Stimulated activated CD4-positive, alpha-beta T cell treated with anti-CD3 and anti-CD28 coated beads, Interleukin-4, amount 100 ng/mL, for 1 hour (primary cell): Measurements from ENCODE around the gene DPP6.

Source experiments
- DNase-seq: peaks from one replicate; pipeline ENCODE4 v3.0.0-alpha.2; 2020

DPP6 gene

GRCh38 chr7:154783281-154783909, 731.2 kb downstream of the DPP6 start:
- DNase-seq = no peak

- DNase-seq = no peak
These were observed 733.7 kb downstream of the DPP6 start for GRCh38 chr7:154785898-154786297.

- DNase-seq = no peak
These were observed 737.2 kb downstream of the DPP6 start for GRCh38 chr7:154789404-154789803.

- no peak for DNase-seq
These were observed 739.4 kb downstream of the DPP6 start for GRCh38 chr7:154791611-154792010.

GRCh38 chr7:154792436-154793055, 740.3 kb downstream of the DPP6 start:
- no peak for DNase-seq

- no peak for DNase-seq
These were observed 742.1 kb downstream of the DPP6 start for GRCh38 chr7:154794147-154794780.

GRCh38 chr7:154795014-154795413, 742.8 kb downstream of the DPP6 start:
- no peak for DNase-seq

GRCh38 chr7:154795437-154795836, 743.2 kb downstream of the DPP6 start:
- no peak for DNase-seq

GRCh38 chr7:154804449-154804848, 752.3 kb downstream of the DPP6 start:
- no peak for DNase-seq

GRCh38 chr7:154812027-154812426, 759.8 kb downstream of the DPP6 start:
- no peak for DNase-seq

- DNase-seq = no peak
These were observed 765.2 kb downstream of the DPP6 start for GRCh38 chr7:154817224-154817896.

- no peak for DNase-seq
These were observed 774.8 kb downstream of the DPP6 start for GRCh38 chr7:154827007-154827406.

- no peak for DNase-seq
These were observed 780.5 kb downstream of the DPP6 start for GRCh38 chr7:154832557-154833138.

- DNase-seq = no peak
These were observed 783.8 kb downstream of the DPP6 start for GRCh38 chr7:154836021-154836448.

GRCh38 chr7:154837087-154837486, 784.9 kb downstream of the DPP6 start:
- DNase-seq = no peak

- no peak for DNase-seq
These were observed 785.4 kb downstream of the DPP6 start for GRCh38 chr7:154837622-154838021.

- no peak for DNase-seq
These were observed 787.9 kb downstream of the DPP6 start for GRCh38 chr7:154840086-154840485.

GRCh38 chr7:154841731-154842331, 789.6 kb downstream of the DPP6 start:
- no peak for DNase-seq

GRCh38 chr7:154842591-154842990, 790.4 kb downstream of the DPP6 start:
- DNase-seq = no peak

GRCh38 chr7:154843670-154844237, 791.6 kb downstream of the DPP6 start:
- no peak for DNase-seq

- no peak for DNase-seq
These were observed 792.3 kb downstream of the DPP6 start for GRCh38 chr7:154844499-154844898.

GRCh38 chr7:154844955-154845354, 792.8 kb downstream of the DPP6 start:
- DNase-seq = no peak

GRCh38 chr7:154848464-154848863, 796.3 kb downstream of the DPP6 start:
- DNase-seq = no peak
